ENCODE data around the gene SUCNR1. TPM values are rescaled to one million over a fixed set of nuclear protein-coding genes. Genes with fewer than 3 reads are reported as not detected.

Gene SUCNR1, protein sequence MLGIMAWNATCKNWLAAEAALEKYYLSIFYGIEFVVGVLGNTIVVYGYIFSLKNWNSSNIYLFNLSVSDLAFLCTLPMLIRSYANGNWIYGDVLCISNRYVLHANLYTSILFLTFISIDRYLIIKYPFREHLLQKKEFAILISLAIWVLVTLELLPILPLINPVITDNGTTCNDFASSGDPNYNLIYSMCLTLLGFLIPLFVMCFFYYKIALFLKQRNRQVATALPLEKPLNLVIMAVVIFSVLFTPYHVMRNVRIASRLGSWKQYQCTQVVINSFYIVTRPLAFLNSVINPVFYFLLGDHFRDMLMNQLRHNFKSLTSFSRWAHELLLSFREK
- total RNA-seq (not detected), polyA plus RNA-seq (not detected)

DNA sequence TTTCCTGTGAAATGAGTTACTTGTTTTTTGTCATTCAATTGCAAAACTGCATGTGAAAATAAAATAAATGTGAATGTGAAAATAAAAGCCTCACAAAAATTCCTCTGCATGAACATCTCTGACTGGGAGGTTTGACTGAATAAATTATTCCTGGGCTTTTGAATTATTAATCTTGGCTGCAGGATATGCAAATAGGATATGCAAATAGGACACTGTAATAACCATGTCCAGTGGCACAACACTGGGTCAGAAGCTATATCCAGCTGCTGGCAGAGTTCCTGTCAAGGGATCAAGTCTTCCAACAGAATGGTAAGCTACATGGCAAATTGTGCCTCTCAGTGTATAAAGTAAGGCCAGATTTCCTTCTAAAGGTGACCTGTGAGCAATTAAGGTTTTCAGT lies at the start of gene SUCNR1:
Gene SUCNR1, plus strand, starts transcription at position 246 of the 400 bp plus-strand sequence. CDS start 6,250 bp downstream, outside the sequence.
- no peaks in the 10 kb centered on the region for H3K36me3 Mint-ChIP-seq
- CTCF ChIA-PET, result no interaction called here
- H3K4me1 Mint-ChIP-seq, result peaks cover 9 to 15% (median 10%) of the 10 kb centered on the region in 3 donors
- Histone ChIP-seq H3K27me3 (ENCODE audit: insufficient read depth, low read length, poor library complexity, severe bottlenecking) (no peaks in the 10 kb centered on the region), H3K9me3 (ENCODE audit: low read length) (no peaks in the 10 kb centered on the region), H3K36me3 (ENCODE audit: insufficient read depth, low read length) (no peaks in the 10 kb centered on the region), H3K4me3 (ENCODE audit: low read length) (no peak within 1 kb of the TSS), H3K27ac (ENCODE audit: low read depth, low read length) (no peak within 1 kb of the TSS), H3K4me1 (ENCODE audit: insufficient read depth, low read length) (no peaks in the 10 kb centered on the region)
- H3K9me3 Mint-ChIP-seq, result no peaks in the 10 kb centered on the region
- no peak for DNase-seq
- H3K27ac Mint-ChIP-seq, result no peak within 1 kb of the TSS
- H3K27me3 Mint-ChIP-seq, result peaks cover 2 to 6% of the 10 kb centered on the region in 2 donors
- H3K4me3 Mint-ChIP-seq, result no peak within 1 kb of the TSS
- POLR2A ChIA-PET, result no interaction called here

DNA sequence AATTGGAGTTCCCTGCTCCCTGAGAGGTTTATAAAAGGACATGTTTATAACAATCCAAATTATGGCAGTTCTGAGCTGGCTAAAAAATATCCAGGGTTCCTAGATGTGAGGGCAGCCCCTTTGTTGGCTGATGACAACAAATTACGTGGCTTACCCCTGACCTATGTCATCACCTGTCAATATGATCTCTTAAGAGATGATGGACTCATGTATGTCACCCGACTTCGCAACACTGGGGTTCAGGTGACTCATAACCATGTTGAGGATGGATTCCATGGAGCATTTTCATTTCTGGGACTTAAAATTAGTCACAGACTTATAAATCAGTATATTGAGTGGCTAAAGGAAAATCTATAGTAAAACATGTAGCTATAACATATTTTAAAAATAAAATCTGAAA lies 45.6 kb upstream of the SUCNR1 start:
- Mint-ChIP-seq H3K9me3 (peaks cover 0 to 6% (median 2%) of the 10 kb centered on the region in 5 donors), H3K4me3 (no peak overlapping the region), H3K4me1 (no peaks in the 10 kb centered on the region), H3K36me3 (no peaks in the 10 kb centered on the region), H3K27me3 (peaks cover 13 to 46% of the 10 kb centered on the region in 2 donors), H3K27ac (no peak overlapping the region)
- no peaks in the 10 kb centered on the region for H3K4me1 ChIP-seq (ENCODE audit: insufficient read depth, low read length)
- H3K4me3 ChIP-seq (ENCODE audit: low read length), result no peak overlapping the region
- no peaks in the 10 kb centered on the region for H3K36me3 ChIP-seq (ENCODE audit: insufficient read depth, low read length)
- ChIA-PET CTCF (no interaction called here), POLR2A (no interaction called here)
- H3K27me3 ChIP-seq (ENCODE audit: insufficient read depth, low read length, poor library complexity, severe bottlenecking), result no peaks in the 10 kb centered on the region
- DNase-seq, result no peak
- H3K9me3 ChIP-seq (ENCODE audit: low read length), result no peaks in the 10 kb centered on the region
- H3K27ac ChIP-seq (ENCODE audit: low read depth, low read length), result no peak overlapping the region

- Histone ChIP-seq H3K9me3 (ENCODE audit: low read length) (no peaks in the 10 kb centered on the region), H3K4me1 (ENCODE audit: insufficient read depth, low read length) (no peaks in the 10 kb centered on the region), H3K36me3 (ENCODE audit: insufficient read depth, low read length) (no peaks in the 10 kb centered on the region), H3K27ac (ENCODE audit: low read depth, low read length) (no peak overlapping the region), H3K4me3 (ENCODE audit: low read length) (no peak overlapping the region), H3K27me3 (ENCODE audit: insufficient read depth, low read length, poor library complexity, severe bottlenecking) (no peaks in the 10 kb centered on the region)
- peaks cover 0 to 2% (median 0%) of the 10 kb centered on the region in 3 donors for H3K4me1 Mint-ChIP-seq
- no peaks in the 10 kb centered on the region for H3K9me3 Mint-ChIP-seq
- H3K36me3 Mint-ChIP-seq, result no peaks in the 10 kb centered on the region
- CTCF ChIA-PET, result no interaction called here
- DNase-seq, result no peak
- POLR2A ChIA-PET, result no interaction called here
- no peak overlapping the region for H3K4me3 Mint-ChIP-seq
- no peak overlapping the region for H3K27ac Mint-ChIP-seq
- H3K27me3 Mint-ChIP-seq, result peaks cover 13 to 33% of the 10 kb centered on the region in 2 donors
Observed at GRCh38 chr3:151835751-151836525, 37.5 kb upstream of the SUCNR1 start.

DNA sequence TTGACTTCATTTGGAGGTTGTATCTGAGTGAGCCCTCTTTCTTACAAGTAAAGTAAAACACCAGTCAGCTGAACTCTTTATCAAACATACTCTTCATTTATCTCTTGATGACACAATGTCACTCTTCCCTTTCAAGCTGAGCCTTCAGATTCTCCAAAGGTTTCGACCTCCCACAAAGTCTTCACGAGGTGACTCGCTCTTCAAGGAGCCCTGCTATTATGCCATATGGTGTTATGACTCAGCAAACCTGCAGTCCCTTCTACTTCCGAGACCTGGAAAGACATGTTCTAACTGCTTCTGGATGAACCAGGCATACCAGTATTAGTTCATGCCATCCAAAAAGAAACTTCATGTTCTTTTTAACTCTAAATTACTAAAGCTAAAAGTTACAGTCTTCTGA lies 36.4 kb upstream of the SUCNR1 start:
- Histone ChIP-seq H3K27ac (ENCODE audit: low read depth, low read length) (no peak overlapping the region), H3K4me1 (ENCODE audit: insufficient read depth, low read length) (no peaks in the 10 kb centered on the region), H3K4me3 (ENCODE audit: low read length) (no peak overlapping the region), H3K9me3 (ENCODE audit: low read length) (no peaks in the 10 kb centered on the region), H3K36me3 (ENCODE audit: insufficient read depth, low read length) (no peaks in the 10 kb centered on the region), H3K27me3 (ENCODE audit: insufficient read depth, low read length, poor library complexity, severe bottlenecking) (no peaks in the 10 kb centered on the region)
- no peak overlapping the region for H3K27ac Mint-ChIP-seq
- no peak for DNase-seq
- H3K4me1 Mint-ChIP-seq, result peaks cover 0 to 2% (median 0%) of the 10 kb centered on the region in 3 donors
- CTCF ChIA-PET, result no interaction called here
- peaks cover 13 to 27% of the 10 kb centered on the region in 2 donors for H3K27me3 Mint-ChIP-seq
- no peak overlapping the region for H3K4me3 Mint-ChIP-seq
- H3K9me3 Mint-ChIP-seq, result no peaks in the 10 kb centered on the region
- POLR2A ChIA-PET, result no interaction called here
- H3K36me3 Mint-ChIP-seq, result no peaks in the 10 kb centered on the region

DNA sequence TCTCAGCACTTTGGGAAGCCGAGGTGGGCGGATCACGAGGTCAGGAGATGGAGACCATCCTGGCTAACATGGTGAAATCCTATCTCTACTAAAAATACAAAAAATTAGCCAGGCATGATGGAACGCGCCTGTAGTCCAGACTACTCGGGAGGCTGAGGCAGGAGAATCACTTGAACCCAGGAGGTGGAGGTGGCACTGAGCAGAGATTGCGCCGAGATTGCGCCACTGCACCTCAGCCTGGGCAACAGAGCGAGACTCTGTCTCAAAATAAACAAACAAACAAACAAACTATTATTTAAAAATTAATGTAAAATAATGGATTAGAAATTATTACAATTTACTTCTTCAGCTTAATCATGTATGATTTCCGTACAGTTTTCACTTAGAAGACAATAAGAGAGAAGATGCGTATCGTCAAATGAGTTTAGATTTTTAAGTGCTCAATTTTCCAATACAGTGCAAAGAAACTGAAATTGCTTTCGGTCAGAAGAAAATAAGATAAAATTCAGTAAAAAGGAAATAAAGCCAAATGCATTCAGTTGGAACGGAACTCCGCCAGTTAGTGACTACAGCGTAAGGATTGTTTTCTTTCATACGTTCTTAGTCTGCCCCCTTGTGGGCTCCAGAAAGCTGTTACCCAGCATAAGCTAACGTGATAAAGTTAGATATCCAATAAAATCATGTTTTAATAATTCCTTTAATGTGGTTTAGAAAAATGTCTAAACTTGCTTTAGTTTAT lies 34.7 kb upstream of the SUCNR1 start:
- Histone ChIP-seq H3K27ac (ENCODE audit: low read depth, low read length) (no peak overlapping the region), H3K4me3 (ENCODE audit: low read length) (no peak overlapping the region), H3K4me1 (ENCODE audit: insufficient read depth, low read length) (no peaks in the 10 kb centered on the region), H3K9me3 (ENCODE audit: low read length) (no peaks in the 10 kb centered on the region), H3K27me3 (ENCODE audit: insufficient read depth, low read length, poor library complexity, severe bottlenecking) (no peaks in the 10 kb centered on the region), H3K36me3 (ENCODE audit: insufficient read depth, low read length) (no peaks in the 10 kb centered on the region)
- POLR2A ChIA-PET, result no interaction called here
- Mint-ChIP-seq H3K36me3 (no peaks in the 10 kb centered on the region), H3K4me1 (peaks cover 0 to 6% (median 0%) of the 10 kb centered on the region in 3 donors), H3K9me3 (no peaks in the 10 kb centered on the region), H3K27ac (no peak overlapping the region), H3K27me3 (peaks cover 11 to 22% of the 10 kb centered on the region in 2 donors), H3K4me3 (no peak overlapping the region)
- DNase-seq, result peak in 2 of 5 donors; percentile 7 to 9
- CTCF ChIA-PET, result interaction anchor here (1.3 kb wide), 1 partner anchor 10 kb away, joined by 4 read pairs; no protein-coding TSS in a partner anchor

DNA sequence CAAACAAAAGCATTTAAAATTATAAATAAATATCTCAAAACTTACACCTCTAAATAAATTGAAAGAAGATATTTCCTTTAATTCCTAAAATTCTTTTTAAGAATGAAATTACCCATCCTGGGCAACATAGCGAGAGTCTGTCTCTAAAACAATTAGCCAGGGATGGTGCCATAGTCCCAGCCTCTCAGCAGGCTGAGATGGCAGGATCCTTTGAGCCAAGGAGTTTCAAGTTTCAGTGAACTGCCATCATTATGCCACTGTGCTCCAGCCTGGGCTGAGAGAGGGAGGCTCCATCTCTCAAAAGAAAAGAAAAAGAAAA lies 34.2 kb upstream of the SUCNR1 start:
- POLR2A ChIA-PET, result no interaction called here
- H3K27ac Mint-ChIP-seq, result no peak overlapping the region
- H3K4me3 ChIP-seq (ENCODE audit: low read length), result no peak overlapping the region
- H3K27me3 ChIP-seq (ENCODE audit: insufficient read depth, low read length, poor library complexity, severe bottlenecking), result no peaks in the 10 kb centered on the region
- H3K36me3 Mint-ChIP-seq, result no peaks in the 10 kb centered on the region
- CTCF ChIA-PET, result no interaction called here
- H3K4me1 Mint-ChIP-seq, result peaks cover 0 to 6% (median 0%) of the 10 kb centered on the region in 3 donors
- H3K27ac ChIP-seq (ENCODE audit: low read depth, low read length), result no peak overlapping the region
- H3K4me1 ChIP-seq (ENCODE audit: insufficient read depth, low read length), result no peaks in the 10 kb centered on the region
- H3K9me3 Mint-ChIP-seq, result no peaks in the 10 kb centered on the region
- no peaks in the 10 kb centered on the region for H3K36me3 ChIP-seq (ENCODE audit: insufficient read depth, low read length)
- peaks cover 11 to 16% of the 10 kb centered on the region in 2 donors for H3K27me3 Mint-ChIP-seq
- H3K4me3 Mint-ChIP-seq, result no peak overlapping the region
- DNase-seq, result no peak
- no peaks in the 10 kb centered on the region for H3K9me3 ChIP-seq (ENCODE audit: low read length)

GRCh38 chr3:151841801-151842200 lies 31.6 kb upstream of the SUCNR1 start:
- H3K27me3 ChIP-seq (ENCODE audit: insufficient read depth, low read length, poor library complexity, severe bottlenecking), result no peaks in the 10 kb centered on the region
- no peak overlapping the region for H3K27ac ChIP-seq (ENCODE audit: low read depth, low read length)
- no peak for DNase-seq
- POLR2A ChIA-PET, result no interaction called here
- Mint-ChIP-seq H3K36me3 (no peaks in the 10 kb centered on the region), H3K4me3 (no peak overlapping the region), H3K9me3 (no peaks in the 10 kb centered on the region), H3K27ac (no peak overlapping the region), H3K27me3 (peaks cover 8 to 18% of the 10 kb centered on the region in 2 donors), H3K4me1 (peaks cover 0 to 6% (median 0%) of the 10 kb centered on the region in 3 donors)
- H3K36me3 ChIP-seq (ENCODE audit: insufficient read depth, low read length), result no peaks in the 10 kb centered on the region
- H3K4me1 ChIP-seq (ENCODE audit: insufficient read depth, low read length), result no peaks in the 10 kb centered on the region
- H3K4me3 ChIP-seq (ENCODE audit: low read length), result no peak overlapping the region
- H3K9me3 ChIP-seq (ENCODE audit: low read length), result no peaks in the 10 kb centered on the region
- CTCF ChIA-PET, result no interaction called here

GRCh38 chr3:151843275-151843674 lies 30.2 kb upstream of the SUCNR1 start:
- Mint-ChIP-seq H3K27me3 (peaks cover 14 to 19% of the 10 kb centered on the region in 2 donors), H3K4me1 (peaks cover 0 to 6% (median 0%) of the 10 kb centered on the region in 3 donors)
- POLR2A ChIA-PET, result no interaction called here

More at GRCh38 chr3:151843275-151843674, 30.2 kb upstream of the SUCNR1 start:
- Histone ChIP-seq H3K4me1 (ENCODE audit: insufficient read depth, low read length) (no peaks in the 10 kb centered on the region), H3K27ac (ENCODE audit: low read depth, low read length) (no peak overlapping the region), H3K36me3 (ENCODE audit: insufficient read depth, low read length) (no peaks in the 10 kb centered on the region), H3K27me3 (ENCODE audit: insufficient read depth, low read length, poor library complexity, severe bottlenecking) (no peaks in the 10 kb centered on the region), H3K9me3 (ENCODE audit: low read length) (no peaks in the 10 kb centered on the region), H3K4me3 (ENCODE audit: low read length) (no peak overlapping the region)
- DNase-seq, result no peak
- Mint-ChIP-seq H3K4me3 (no peak overlapping the region), H3K9me3 (no peaks in the 10 kb centered on the region), H3K27ac (no peak overlapping the region), H3K36me3 (no peaks in the 10 kb centered on the region)
- CTCF ChIA-PET, result no interaction called here
